Measurements from ENCODE around the gene PTPRA. TPM values are rescaled to one million over a fixed set of nuclear protein-coding genes. Genes with fewer than 3 reads are reported as not detected.
"Not testable (repeated sequence)": the region's sequence is repeated elsewhere in the genome, so short reads cannot be mapped to it uniquely, and the experiment has no call there.

PTPRA gene
- total RNA-seq, 2 experiments from 2014 or later: 33.3 to 47.2 TPM

DNA sequence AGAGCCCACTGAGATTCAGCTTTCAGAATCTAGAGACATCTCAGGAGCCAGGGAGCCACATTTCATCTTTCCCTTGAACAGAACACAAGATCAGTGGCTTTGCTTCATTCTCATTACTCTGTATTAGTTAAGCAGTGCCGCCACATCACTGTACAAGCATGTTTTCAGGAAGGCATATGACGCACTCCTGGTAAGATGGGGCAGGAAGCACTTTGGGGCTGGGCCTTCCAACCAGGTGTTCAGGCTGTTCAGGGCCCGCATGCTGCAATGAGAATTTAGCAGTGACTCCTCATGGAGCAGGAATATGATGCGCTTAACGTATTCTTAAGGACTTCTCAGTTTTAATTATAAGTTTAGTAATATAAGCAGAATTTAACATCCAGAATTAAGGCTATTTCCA is 140.5 kb downstream of the PTPRA start:
- Histone ChIP-seq H4K20me1 (ENCODE audit: insufficient read depth, low read length) (no peaks in the 10 kb centered on the region), H2AFZ (ENCODE audit: low read length) (no peak overlapping the region), H3K9me2 (ENCODE audit: insufficient read depth, low read length) (no peaks in the 10 kb centered on the region), H3K36me3 (ENCODE audit: insufficient read depth, low read length) (peaks cover 66% of the 10 kb centered on the region), H3K79me2 (ENCODE audit: insufficient read depth, low read depth, low read length) (no peaks in the 10 kb centered on the region), H3K9me3 (ENCODE audit: low read length) (no peaks in the 10 kb centered on the region), H3K4me1 (ENCODE audit: insufficient read depth, low read length, poor library complexity, severe bottlenecking) (no peaks in the 10 kb centered on the region), H3K27ac (ENCODE audit: low read depth, low read length, poor library complexity, severe bottlenecking) (no peak overlapping the region), H3K4me2 (ENCODE audit: low read length) (no peak overlapping the region), H3K4me3 (ENCODE audit: low read depth, low read length, poor library complexity, severe bottlenecking) (no peak overlapping the region)
- BruUV-seq (replicated peaks): no TSS peak
- DNase-seq (ENCODE audit: low spot score): no peak
- POLR2A ChIA-PET: no interaction called here
- intact Hi-C loops (cut with micrococcal nuclease; ENCODE audit: unreplicated experiment): no loop called here
- CTCF ChIA-PET (ENCODE audit: unreplicated experiment): no interaction called here
- TF ChIP-seq, protein P1, sequence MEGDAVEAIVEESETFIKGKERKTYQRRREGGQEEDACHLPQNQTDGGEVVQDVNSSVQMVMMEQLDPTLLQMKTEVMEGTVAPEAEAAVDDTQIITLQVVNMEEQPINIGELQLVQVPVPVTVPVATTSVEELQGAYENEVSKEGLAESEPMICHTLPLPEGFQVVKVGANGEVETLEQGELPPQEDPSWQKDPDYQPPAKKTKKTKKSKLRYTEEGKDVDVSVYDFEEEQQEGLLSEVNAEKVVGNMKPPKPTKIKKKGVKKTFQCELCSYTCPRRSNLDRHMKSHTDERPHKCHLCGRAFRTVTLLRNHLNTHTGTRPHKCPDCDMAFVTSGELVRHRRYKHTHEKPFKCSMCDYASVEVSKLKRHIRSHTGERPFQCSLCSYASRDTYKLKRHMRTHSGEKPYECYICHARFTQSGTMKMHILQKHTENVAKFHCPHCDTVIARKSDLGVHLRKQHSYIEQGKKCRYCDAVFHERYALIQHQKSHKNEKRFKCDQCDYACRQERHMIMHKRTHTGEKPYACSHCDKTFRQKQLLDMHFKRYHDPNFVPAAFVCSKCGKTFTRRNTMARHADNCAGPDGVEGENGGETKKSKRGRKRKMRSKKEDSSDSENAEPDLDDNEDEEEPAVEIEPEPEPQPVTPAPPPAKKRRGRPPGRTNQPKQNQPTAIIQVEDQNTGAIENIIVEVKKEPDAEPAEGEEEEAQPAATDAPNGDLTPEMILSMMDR (conservative IDR thresholded peaks at IDR 0.05; ENCODE audit: low read length): no peak
- TF ChIP-seq EZH2phosphoT487 (IDR thresholded peaks at IDR 0.05; ENCODE audit: borderline replicate concordance, low read depth, low read length): no peak

DNA sequence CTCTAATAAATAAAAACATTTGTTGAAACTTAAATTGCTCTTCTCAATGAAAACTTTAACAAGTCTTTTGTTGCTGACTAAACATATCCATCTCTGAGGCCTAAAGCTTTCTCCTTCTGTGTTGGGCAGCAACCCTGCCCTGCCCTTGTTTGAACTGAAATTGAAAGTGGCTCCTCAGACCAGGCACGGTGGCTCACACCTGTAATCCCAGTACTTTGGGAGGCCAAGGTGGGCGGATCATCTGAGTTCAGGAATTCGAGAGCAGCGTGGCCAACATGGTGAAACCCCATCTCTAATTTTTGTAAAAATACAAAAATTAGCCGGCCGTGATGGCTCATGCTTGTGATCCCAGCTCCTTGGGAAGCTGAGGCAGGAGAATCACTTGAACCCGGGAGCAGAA is 140.9 kb downstream of the PTPRA start:
- TF ChIP-seq, protein P1 (conservative IDR thresholded peaks at IDR 0.05; ENCODE audit: low read length): no peak
- no peak for TF ChIP-seq EZH2phosphoT487 (IDR thresholded peaks at IDR 0.05; ENCODE audit: borderline replicate concordance, low read depth, low read length)
- H3K36me3 ChIP-seq (ENCODE audit: insufficient read depth, low read length): peaks cover 62% of the 10 kb centered on the region
- H4K20me1 ChIP-seq (ENCODE audit: insufficient read depth, low read length): no peaks in the 10 kb centered on the region
- no peak overlapping the region for H3K27ac ChIP-seq (ENCODE audit: low read depth, low read length, poor library complexity, severe bottlenecking)
- ChIA-PET POLR2A (no interaction called here), CTCF (ENCODE audit: unreplicated experiment) (no interaction called here)
- H3K79me2 ChIP-seq (ENCODE audit: insufficient read depth, low read depth, low read length): no peaks in the 10 kb centered on the region
- H3K9me2 ChIP-seq (ENCODE audit: insufficient read depth, low read length): no peaks in the 10 kb centered on the region
- no peak overlapping the region for H3K4me2 ChIP-seq (ENCODE audit: low read length)
- intact Hi-C loops (cut with micrococcal nuclease; ENCODE audit: unreplicated experiment): no loop called here
- no TSS peak for BruUV-seq (replicated peaks)
- no peak for DNase-seq (ENCODE audit: low spot score)
- H3K9me3 ChIP-seq (ENCODE audit: low read length): no peaks in the 10 kb centered on the region
- H2AFZ ChIP-seq (ENCODE audit: low read length): no peak overlapping the region
- no peaks in the 10 kb centered on the region for H3K4me1 ChIP-seq (ENCODE audit: insufficient read depth, low read length, poor library complexity, severe bottlenecking)
- no peak overlapping the region for H3K4me3 ChIP-seq (ENCODE audit: low read depth, low read length, poor library complexity, severe bottlenecking)

DNA sequence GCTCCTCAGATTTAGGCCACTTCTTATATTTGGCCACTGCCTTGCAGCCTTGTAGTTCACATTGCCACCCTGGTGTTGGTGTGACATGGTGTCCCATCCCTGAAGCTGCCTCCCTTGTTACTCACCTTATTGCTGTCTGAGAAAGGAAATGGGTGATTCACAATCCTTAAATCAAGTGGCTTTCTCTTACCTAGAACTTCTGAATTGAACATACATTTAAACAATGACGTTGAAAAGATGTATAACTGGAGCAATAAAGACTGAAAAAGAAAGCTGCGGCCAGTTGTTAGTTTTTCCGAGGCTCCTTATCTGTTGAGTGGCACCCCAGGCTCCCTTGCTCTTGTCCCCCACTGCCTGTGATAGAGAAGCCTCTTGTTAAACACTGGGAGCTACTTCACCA is 141.4 kb downstream of the PTPRA start:
- ChIA-PET CTCF (ENCODE audit: unreplicated experiment) (no interaction called here), POLR2A (interaction anchor here (0.7 kb wide), 1 partner anchor 285 kb away, joined by 3 read pairs; no protein-coding TSS in a partner anchor)
- Histone ChIP-seq H3K79me2 (ENCODE audit: insufficient read depth, low read depth, low read length) (no peaks in the 10 kb centered on the region), H3K4me1 (ENCODE audit: insufficient read depth, low read length, poor library complexity, severe bottlenecking) (no peaks in the 10 kb centered on the region), H3K9me2 (ENCODE audit: insufficient read depth, low read length) (no peaks in the 10 kb centered on the region), H2AFZ (ENCODE audit: low read length) (no peak overlapping the region), H3K4me2 (ENCODE audit: low read length) (no peak overlapping the region), H3K9me3 (ENCODE audit: low read length) (no peaks in the 10 kb centered on the region), H3K4me3 (ENCODE audit: low read depth, low read length, poor library complexity, severe bottlenecking) (no peak overlapping the region), H4K20me1 (ENCODE audit: insufficient read depth, low read length) (no peaks in the 10 kb centered on the region), H3K36me3 (ENCODE audit: insufficient read depth, low read length) (peaks cover 57% of the 10 kb centered on the region), H3K27ac (ENCODE audit: low read depth, low read length, poor library complexity, severe bottlenecking) (no peak overlapping the region)
- TF ChIP-seq, protein P1 (conservative IDR thresholded peaks at IDR 0.05; ENCODE audit: low read length): no peak
- TF ChIP-seq EZH2phosphoT487 (IDR thresholded peaks at IDR 0.05; ENCODE audit: borderline replicate concordance, low read depth, low read length): no peak
- intact Hi-C loops (cut with micrococcal nuclease; ENCODE audit: unreplicated experiment): no loop called here
- no TSS peak for BruUV-seq (replicated peaks)
- DNase-seq (ENCODE audit: low spot score): no peak

DNA sequence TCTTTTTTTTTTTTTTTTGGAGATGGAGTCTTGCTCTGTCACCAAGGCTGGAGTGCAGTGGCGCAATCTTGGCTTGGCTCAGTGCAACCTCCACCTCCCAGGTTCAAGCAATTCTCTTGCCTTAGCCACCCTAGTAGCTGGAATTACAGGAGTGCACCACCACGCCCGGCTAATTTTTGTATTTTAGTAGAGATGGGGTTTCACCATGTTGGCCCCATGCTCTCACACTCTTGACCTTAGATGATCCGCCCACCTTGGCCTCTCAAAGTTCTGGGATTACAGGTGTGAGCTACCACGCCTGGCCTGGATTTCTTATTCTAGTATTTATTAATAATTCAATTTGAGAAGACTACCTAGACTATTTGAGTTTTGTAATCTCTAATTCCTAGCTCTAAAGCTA is 142.0 kb downstream of the PTPRA start:
- H4K20me1 ChIP-seq (ENCODE audit: insufficient read depth, low read length); DNase-seq (ENCODE audit: low spot score); H3K79me2 ChIP-seq (ENCODE audit: insufficient read depth, low read depth, low read length); H3K27ac ChIP-seq (ENCODE audit: low read depth, low read length, poor library complexity, severe bottlenecking); H3K9me3 ChIP-seq (ENCODE audit: low read length); BruUV-seq (replicated peaks); H3K4me2 ChIP-seq (ENCODE audit: low read length); CTCF ChIA-PET (ENCODE audit: unreplicated experiment); intact Hi-C loops (cut with micrococcal nuclease; ENCODE audit: unreplicated experiment); H2AFZ ChIP-seq (ENCODE audit: low read length); H3K4me3 ChIP-seq (ENCODE audit: low read depth, low read length, poor library complexity, severe bottlenecking); H3K4me1 ChIP-seq (ENCODE audit: insufficient read depth, low read length, poor library complexity, severe bottlenecking); H3K9me2 ChIP-seq (ENCODE audit: insufficient read depth, low read length): not testable (repeated sequence)
- POLR2A ChIA-PET: interaction anchor here (0.7 kb wide), 1 partner anchor 286 kb away, joined by 3 read pairs; no protein-coding TSS in a partner anchor
- peaks cover 52% of the 10 kb centered on the region for H3K36me3 ChIP-seq (ENCODE audit: insufficient read depth, low read length)
